Glomerular visceral epithelial cell (primary cell): ENCODE data around the gene FCRL3.

ENCODE experiments used
- DNase-seq: peaks from one replicate; pipeline ENCODE4 v3.0.0-alpha.2; 2016; ENCODE audit errors: extremely low spot score

The FCRL3 gene

GRCh38 chr1:157678721-157679120, 21.8 kb downstream of the FCRL3 start:
- no peak for DNase-seq

DNA sequence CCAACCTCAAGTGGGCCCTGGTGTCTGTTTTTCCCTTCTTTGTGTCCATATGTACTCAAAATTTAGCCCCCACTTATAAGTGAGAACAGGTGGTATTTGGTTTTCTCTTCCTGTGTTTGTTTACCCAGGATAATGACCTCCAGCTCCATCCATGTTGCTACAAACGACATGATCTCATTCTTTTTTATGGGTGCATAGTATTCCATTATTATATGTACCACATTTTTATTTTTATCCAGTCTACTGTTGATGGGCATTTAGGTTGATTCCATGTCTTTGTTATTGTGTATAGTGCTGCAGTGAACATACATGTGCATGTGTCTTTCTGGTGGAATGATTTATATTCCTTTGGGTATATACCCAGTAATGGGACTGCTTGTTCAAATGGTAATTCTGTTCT, 27.6 kb downstream of the FCRL3 start:
- no peak for DNase-seq

GRCh38 chr1:157671895-157672294, 28.7 kb downstream of the FCRL3 start:
- DNase-seq = no peak

DNA sequence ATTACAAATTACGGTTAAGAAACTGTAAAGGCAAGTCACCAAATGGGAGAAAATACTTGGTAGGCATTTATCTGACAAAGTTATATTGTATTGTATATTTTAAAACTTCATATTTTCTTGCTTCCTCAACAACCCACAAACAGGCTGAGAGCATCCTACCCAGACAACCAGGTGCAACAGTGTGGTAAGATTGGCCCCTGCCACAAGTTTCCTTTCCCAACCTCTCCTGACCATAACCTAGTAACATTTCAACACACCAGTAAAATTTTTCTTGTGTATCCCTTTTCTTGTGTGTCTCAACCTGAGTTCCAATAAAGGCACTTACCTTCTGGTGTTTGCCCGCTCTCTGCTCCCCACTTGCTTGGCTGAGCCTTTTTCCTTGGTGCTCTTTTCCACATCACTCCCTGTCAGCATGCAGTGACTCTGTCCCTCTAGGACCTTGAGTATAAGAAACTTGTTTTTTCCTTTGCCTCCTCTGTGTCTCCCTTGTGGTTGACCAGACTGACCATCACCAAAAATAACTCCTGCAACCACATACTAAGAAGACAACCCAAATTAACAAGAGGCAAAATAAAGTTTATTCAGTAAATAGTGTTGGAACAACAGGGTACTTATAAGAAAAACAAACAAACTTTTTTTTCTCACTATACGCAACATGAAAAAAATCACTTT, 40.9 kb downstream of the FCRL3 start:
- DNase-seq = no peak

DNA sequence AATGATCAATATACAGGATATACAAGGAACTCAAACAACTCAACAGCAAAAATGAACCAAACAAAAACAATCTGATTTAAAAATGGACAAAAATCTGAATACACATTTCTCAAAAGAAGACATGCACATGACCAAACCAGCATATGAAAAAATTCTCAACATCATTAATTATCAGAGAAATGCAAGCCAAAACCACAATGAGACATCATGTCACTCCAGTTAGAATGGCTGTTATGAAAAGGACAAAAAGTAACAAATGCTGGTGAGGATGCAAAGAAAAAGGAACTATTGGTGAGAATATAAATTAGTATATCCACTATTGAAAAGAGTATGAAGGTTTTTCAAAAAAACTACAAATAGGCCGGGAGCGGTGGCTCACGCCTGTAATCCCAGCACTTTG, 42.0 kb downstream of the FCRL3 start:
- DNase-seq = no peak

- DNase-seq = no peak
Observed at GRCh38 chr1:157653494-157653873, 47.1 kb downstream of the FCRL3 start.

GRCh38 chr1:157652859-157653493, 47.6 kb downstream of the FCRL3 start:
- no peak for DNase-seq

DNA sequence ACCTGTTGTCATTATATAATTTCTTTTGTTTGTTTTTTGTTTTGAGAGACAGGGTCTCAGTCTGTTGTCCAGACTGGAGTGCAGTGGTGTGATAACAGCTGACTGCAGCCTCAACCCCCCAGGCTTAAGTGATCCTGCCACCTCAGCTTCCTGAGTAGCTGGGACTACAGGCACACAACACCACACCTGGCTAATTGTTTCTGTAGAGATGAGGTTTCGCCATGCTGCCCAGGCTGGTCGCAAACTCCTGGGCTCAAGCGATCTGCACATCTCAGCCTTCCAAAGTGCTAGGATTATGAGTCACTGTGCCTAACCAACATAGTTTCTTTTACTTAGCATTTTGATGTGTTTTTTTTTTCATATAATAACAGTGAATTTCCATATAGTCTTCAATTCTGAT, 52.3 kb downstream of the FCRL3 start:
- DNase-seq = no peak

GRCh38 chr1:157646144-157646543, 54.4 kb downstream of the FCRL3 start:
- DNase-seq = no peak

DNA sequence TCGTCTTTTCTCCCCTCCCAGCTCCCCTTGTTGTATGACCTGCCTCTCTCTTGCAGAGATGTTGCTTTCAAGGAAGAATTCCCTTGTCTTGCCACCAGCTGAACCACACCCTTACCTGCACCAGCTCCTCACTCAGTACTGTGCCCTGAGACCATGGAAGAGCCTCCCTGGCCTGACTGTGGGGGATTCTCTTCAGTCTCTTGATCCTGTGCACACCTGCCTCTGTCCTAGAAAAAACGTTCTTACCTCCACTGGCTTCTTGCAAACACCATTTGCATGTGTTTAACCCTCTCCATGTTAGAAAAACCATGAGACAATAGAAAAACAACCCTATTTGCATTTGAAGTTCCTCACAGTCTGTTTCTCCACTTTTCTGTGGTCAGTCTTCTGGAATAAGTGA, 59.4 kb downstream of the FCRL3 start:
- DNase-seq = no peak

GRCh38 chr1:157639800-157640199, 60.8 kb downstream of the FCRL3 start:
- DNase-seq = no peak

GRCh38 chr1:157628773-157629172, 71.8 kb downstream of the FCRL3 start:
- no peak for DNase-seq
